NK-92 treated with Interleukin-12 subunit alpha and Interleukin-12 subunit beta, amount 100 ng/mL, for 24 hours (cell line): ENCODE results near the gene EXOC6B.
A peak's percentile ranks its signal among the peaks of the same experiment; 100 is the strongest.

Experiments used
- DNase-seq: peaks from one replicate; lab custom pipeline; 2025; lab: John Stamatoyannopoulos, UW

The EXOC6B gene

DNA sequence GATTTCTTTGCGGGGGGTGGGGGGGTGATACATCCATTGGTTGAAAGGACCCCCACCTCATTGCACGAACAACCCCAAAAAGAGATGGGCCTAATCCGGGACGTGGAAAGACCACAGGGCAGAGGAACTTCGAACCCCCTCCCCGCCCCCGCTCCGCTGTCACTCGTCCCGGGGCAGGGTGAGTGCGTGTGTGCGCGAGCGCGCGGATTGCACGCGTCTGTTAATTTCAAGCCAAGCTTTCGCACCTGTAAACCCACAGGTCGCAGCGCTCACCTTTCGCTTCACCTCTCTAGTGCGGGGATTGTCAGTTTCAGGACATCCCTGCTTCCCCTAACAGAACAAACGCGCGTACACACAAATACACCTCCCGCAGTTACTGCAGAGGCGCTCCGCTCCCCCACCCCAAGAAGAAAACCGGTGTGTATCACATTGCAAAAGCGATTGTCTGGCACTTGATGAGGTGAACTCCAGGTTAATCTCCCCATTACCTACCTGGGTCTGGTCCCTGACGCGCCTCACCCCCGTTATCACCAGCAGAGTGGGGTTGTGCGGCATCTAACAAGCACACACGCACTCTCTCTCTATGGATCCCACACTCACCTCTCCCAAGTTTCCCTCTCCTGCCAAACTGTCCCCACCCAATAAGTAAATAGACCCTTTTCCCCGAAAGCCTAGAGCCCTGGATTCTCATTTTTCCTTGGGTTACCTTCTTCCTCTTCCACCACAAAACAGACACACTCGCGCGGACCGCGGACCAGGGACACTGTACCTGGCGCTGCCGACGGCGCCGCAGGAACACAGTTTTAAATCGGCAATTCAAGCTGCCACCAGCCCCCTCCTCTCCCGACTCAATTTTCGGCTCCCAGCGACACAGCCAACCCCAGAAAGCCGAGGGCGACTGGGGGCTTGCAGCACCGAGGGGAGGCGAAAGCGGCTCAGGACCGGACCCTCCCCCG, 679.2 kb downstream of the EXOC6B start:
- DNase-seq, result no peak

- no peak for DNase-seq
These were observed 680.0 kb downstream of the EXOC6B start for GRCh38 chr2:72145658-72146329.

GRCh38 chr2:72145289-72145657, 680.6 kb downstream of the EXOC6B start:
- DNase-seq, result no peak

DNA sequence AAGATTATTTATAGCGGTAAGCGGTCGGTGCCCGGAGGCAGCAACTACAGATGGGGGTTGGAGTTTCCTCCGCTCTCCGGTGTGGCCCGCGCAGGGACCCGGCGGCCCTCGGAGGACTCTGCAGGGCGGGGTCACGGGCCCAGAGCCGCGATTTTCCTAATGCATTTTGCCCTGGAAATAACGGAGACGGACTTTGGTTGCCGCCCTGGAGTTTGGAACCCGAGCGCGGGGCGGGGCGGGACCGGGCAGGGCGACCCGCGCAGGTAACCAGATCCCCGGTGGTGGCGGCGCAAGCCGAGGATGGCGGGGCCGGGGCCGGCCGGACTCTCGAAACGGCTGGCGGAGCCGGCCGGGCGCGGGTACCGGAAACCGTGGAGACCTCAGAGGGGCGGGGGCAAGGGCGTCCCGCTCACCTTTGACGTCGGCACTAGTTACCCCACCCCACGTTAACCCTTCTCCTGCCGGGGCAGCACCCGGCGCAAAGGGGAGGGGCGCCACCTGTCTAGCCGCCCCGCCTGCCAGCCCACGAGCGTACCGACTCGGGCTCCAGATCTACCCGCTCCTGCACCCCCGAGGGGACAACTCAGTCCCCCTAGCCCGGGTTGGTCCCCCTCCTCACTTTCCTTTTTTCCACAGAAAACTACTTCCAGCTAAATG, 681.1 kb downstream of the EXOC6B start:
- no peak for DNase-seq

GRCh38 chr2:72144274-72144631, 681.6 kb downstream of the EXOC6B start:
- no peak for DNase-seq

DNA sequence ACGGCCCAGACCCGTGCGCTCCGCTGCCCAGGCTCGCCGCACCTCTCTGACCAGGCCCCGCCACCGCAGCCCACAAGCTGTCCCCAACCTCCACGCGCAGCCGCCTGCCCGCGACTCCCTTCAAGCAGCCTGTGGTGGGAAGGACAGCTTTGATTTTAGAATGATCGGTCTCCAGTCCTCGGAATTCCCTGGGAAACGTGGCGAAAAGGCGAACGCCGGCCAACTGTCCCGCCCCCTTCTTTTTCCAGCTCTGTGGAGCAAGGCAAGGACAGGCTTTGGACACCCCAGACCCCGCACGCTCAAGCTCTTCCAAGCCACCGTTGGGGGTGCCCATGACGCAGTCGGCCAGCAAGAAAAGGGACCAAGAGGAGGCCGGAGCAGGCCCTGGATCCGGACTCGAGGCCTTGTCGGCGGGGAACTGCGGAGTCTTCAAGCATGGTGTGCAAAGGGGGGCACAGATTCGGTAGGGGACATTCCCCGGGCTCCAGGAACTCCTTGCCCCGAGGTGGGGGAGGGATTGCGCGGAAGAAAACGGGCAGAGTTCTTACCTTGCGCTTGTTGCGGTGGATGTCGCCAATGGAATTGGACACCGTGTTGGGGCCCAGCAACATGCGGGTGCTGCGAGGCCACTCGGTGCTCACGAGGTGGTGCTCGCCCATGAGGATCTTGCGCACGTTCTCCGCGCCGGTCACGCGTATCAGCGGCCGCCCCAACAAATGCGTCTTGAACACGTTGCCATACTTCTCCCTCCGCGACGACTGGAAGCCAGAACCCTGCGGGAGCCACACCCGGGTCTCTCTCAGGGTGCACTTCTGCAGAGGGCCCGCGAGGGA, 682.2 kb downstream of the EXOC6B start:
- no peak for DNase-seq

- DNase-seq, result no peak
These were observed 683.0 kb downstream of the EXOC6B start for GRCh38 chr2:72142570-72143440.

GRCh38 chr2:72141881-72142451, 683.9 kb downstream of the EXOC6B start:
- DNase-seq, result no peak

GRCh38 chr2:72141032-72141645, 684.7 kb downstream of the EXOC6B start:
- no peak for DNase-seq

DNA sequence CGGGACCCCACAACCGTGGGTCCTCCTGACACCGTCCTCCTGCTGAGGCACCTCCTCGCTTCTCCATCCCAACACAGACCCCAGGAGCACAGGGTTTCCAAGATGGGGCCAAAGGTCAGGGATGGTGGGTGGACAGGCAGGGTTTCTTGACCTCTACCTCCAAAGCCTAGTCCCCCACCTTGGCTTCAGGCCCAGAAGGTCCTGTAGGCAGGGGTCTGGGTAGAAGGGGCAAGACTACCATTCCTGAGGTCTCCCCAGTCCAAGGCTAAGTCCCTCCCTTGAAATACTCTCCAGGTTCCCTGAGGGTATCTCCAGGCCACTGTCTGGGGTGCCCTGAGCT, 685.2 kb downstream of the EXOC6B start:
- DNase-seq, result no peak

DNA sequence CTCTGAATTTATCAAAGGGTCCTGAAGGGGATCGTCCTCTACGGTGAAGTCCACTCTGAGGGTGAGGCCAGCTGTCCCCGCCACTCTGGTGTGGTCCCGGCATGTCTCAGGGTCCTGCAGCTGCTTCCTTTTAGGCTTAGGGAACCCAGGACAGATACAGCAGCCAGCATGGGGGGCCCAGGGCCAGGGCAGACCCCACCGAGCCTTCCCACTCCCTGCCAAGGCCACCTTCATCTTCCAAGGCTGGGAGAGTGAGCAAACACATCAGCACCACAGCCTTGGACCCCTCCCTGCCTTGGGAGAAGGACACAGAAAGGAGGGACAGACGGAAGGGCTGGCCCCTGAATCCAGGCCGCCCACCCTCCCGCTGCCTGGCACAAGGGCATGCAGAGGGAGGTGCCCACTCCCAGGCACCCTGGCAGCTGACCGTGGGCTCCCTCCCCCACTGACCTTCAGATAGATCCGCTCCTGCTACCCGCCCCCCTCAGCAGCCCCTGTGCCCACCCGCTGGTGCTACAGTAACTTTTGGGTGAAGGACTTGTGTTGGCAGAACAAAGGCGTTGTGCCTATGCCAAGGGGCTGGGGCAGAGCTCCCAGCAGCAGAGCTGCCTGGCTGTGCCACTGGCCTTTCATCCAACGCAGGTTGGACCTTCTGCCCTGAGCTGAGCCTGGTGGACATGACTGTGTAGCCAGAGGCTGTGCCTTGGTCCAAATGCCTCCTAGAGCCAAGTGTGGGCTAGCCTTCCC, 685.8 kb downstream of the EXOC6B start:
- DNase-seq, result no peak

DNA sequence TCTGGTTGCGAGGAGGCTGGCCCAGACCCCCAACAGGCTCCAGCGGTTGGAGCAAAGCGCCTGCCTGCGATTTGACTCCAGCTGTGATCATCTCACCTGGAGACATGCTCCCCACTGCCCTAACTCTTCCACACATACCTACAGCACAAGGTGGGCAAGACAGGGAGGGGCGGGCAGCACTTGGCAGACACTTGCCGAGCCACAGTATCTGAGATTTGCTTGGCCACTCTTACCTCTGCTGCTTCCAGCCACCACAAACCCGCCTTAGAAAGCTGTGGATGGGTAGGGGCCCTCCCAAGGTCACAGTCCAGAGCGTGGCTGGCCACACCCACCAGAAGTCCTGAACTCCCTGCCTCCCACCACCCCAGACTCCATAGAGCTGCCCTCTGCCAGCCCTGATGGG, 686.4 kb downstream of the EXOC6B start:
- DNase-seq, result no peak

GRCh38 chr2:72138921-72139381, 686.9 kb downstream of the EXOC6B start:
- DNase-seq, result no peak

DNA sequence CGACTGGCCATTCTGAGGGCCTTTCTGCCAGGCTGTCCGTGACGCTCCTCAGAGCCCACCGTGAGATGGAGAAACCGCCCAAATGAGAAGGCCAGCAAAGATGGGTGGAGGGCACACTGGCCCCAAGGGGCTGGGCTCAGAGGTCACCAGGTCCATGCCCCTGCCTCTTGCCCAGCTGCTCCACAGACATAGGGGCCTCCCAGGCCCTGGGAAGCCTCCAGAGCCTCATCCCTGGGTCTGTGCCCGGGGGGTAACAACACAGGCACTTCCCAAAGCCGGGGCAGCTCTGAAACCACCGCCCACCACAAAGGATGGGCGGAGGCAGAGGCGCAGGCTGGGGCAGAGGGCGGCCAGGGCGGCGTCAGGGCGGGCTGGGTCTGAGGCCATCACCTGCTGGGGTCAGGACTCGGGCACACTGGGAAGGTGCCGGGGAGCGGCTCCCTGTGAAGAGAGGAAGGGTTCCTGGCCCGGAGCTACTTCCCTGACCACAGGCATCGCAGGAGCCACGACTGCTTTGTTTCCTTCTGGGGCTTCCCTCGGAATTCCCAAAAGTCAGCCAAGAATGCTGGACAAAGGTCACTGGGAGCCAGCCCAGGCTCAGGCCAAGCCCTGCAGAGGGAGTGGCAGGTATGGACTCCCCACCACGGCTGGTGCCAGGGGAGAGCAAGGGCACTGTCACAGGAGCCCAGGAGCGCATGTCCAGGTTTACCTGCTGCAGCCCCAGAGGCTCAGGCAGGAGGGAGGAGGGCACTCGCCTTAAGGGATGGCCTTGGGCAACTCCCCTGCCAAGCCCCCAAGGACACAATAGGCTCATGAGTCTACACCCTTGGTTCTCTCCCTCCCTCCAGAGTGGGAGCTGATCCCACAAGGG, 687.6 kb downstream of the EXOC6B start:
- DNase-seq, result no peak

DNA sequence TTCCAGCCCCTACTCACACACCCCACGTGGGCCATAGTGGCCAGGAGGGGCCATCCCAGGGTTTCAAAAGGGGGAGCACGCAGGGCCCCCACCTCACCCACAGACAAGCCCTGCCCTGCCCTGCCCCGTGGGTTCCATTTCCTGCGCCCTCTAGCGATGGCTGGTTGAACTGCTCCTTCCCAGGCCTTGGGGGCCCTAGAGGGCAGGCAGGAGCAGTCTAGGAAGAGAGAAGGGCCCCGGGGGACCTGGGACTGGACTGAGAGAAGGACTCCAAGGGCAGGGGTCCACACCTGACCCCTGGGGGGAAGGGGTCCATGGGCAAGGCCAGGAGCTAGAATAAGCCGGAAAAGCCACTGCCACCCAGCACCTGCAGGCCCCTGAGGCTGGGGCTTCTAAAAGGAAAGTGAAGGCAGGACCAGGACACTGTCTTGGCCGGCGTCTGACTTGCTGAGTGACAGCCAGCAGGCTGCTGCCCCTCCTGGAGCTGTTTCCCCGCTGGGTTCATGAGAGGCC, 688.3 kb downstream of the EXOC6B start:
- peak; percentile 27 for DNase-seq

- DNase-seq, result no peak
These were observed 688.8 kb downstream of the EXOC6B start for GRCh38 chr2:72136933-72137497.

DNA sequence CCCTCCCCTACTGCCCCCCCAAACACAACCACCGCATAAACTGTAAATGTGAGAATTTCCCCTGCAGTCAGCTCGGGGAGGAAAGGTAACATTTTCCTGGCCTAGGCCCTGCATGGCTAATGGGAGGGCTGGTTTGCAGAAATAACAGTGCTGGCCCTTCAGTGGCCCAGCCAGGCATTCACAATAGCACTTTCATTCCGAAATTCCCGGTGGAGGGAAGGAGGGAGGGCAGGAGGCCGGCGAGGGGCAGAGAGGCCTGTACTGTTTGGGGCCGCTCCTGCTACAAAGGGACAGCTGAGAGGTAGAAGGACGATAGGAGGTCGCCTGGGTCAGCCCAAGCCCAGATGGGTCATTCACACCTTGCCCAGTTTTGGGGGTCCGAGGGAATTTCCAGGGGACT, 689.5 kb downstream of the EXOC6B start:
- no peak for DNase-seq

DNA sequence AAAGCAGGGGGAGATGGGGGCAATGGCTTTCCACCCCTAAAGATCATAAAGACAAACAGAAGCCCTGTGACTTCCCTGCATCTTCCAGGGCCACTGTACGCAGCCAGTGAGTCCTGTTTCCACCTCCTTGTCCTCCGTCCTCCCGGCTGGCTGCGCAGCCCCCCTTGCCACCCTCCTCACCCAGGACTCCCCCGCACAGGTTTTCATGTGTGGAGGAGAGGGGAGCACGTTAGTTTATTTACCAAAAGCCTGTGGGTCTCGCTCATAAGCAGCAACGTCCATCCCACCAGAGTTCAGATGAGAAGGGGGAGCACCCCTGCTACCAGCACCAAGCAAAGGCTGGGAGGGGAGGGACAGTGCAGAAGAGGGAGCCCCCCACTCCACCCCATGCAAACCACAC, 689.9 kb downstream of the EXOC6B start:
- no peak for DNase-seq
